GM23248 (cell line): ENCODE measurements around the gene MACIR. TPM values are rescaled to one million over a fixed set of nuclear protein-coding genes. Genes with fewer than 3 reads are reported as not detected.

Experiments used
- DNase-seq: peaks from one replicate; pipeline ENCODE4 v3.0.0-alpha.2; 2015
- H2AFZ ChIP-seq: fragments of 200-600 bp; sonication (generic); 2 replicates; pipeline ENCODE4 v1.6.1; 2016; ENCODE audit warnings: antibody characterized with exemption
- H3F3A ChIP-seq: fragments of 200-600 bp; sonication (generic); 2 replicates; pipeline ENCODE4 v1.6.1; 2016; ENCODE audit warnings: mild to moderate bottlenecking, antibody characterized with exemption, mixed run types; ENCODE audit not compliant: insufficient read depth
- H3K27ac ChIP-seq: fragments of 200-600 bp; sonication (generic); 2 replicates; pipeline ENCODE4 v1.5.1; 2016; ENCODE audit warnings: mild to moderate bottlenecking
- H3K27me3 ChIP-seq: fragments of 200-600 bp; sonication (generic); replicated peaks from 2 replicates; pipeline ENCODE4 v1.6.1; 2016; ENCODE audit warnings: mild to moderate bottlenecking; ENCODE audit not compliant: insufficient read depth
- H3K36me3 ChIP-seq: fragments of 200-600 bp; sonication (generic); 2 replicates; pipeline ENCODE4 v1.6.1; 2016; ENCODE audit warnings: low read depth, mild to moderate bottlenecking
- H3K4me1 ChIP-seq: fragments of 200-600 bp; sonication (generic); 2 replicates; pipeline ENCODE4 v1.6.1; 2016; ENCODE audit warnings: mild to moderate bottlenecking; ENCODE audit not compliant: insufficient read depth
- H3K4me2 ChIP-seq: fragments of 200-600 bp; sonication (generic); one replicate; pipeline ENCODE4 v1.6.1; 2016; ENCODE audit warnings: mild to moderate bottlenecking; ENCODE audit not compliant: unreplicated experiment
- H3K4me3 ChIP-seq: fragments of 200-600 bp; sonication (generic); 2 replicates; pipeline ENCODE4 v1.5.1; 2016; ENCODE audit warnings: mild to moderate bottlenecking
- H3K79me2 ChIP-seq: fragments of 200-600 bp; sonication (generic); 2 replicates; pipeline ENCODE4 v1.6.1; 2016; ENCODE audit warnings: mild to moderate bottlenecking; ENCODE audit not compliant: insufficient read depth
- H3K9ac ChIP-seq: fragments of 200-600 bp; sonication (generic); 2 replicates; pipeline ENCODE4 v1.6.1; 2016; ENCODE audit warnings: mild to moderate bottlenecking
- H3K9me2 ChIP-seq: fragments of 200-600 bp; sonication (generic); 2 replicates; pipeline ENCODE4 v1.6.1; 2016; ENCODE audit warnings: mixed run types, mild to moderate bottlenecking, moderate library complexity; ENCODE audit not compliant: insufficient read depth
- H3K9me3 ChIP-seq: fragments of 200-600 bp; sonication (generic); one replicate; pipeline ENCODE4 v1.6.1; 2017; ENCODE audit warnings: low read depth
- H4K20me1 ChIP-seq: fragments of 200-600 bp; sonication (generic); 2 replicates; pipeline ENCODE4 v1.6.0; 2016; ENCODE audit not compliant: insufficient read depth
- EZH2 ChIP-seq: fragments of 200-600 bp; sonication (generic); IDR thresholded peaks from 2 replicates; pipeline ENCODE4 v1.6.1; 2018; ENCODE audit warnings: antibody characterized with exemption, mild to moderate bottlenecking; ENCODE audit not compliant: insufficient read depth, poor library complexity, severe bottlenecking
- EZH2phosphoT487 ChIP-seq: fragments of 200-600 bp; sonication (generic); IDR thresholded peaks from 2 replicates; pipeline ENCODE4 v1.6.1; 2018; ENCODE audit warnings: antibody characterized with exemption, moderate library complexity, mild to moderate bottlenecking, low read depth; ENCODE audit not compliant: insufficient read depth
- WGBS, 2 experiments: methylation state at CpG; one replicate each; pipeline ENCODE4 v1.1.6; 2015 to 2017; ENCODE audit warnings: low lambda C conversion rate in 2 of 2, low coverage in 1 of 2; ENCODE audit errors: missing lambda C conversion rate in 2 of 2; 5-methylcytosine and 5-hydroxymethylcytosine counted together
- in situ Hi-C: fragments of 300-500 bp; cut with MboI; formaldehyde crosslinking; loops from 2 replicates; pipeline ENCODE4 v1.15.0; 2020
- polyA plus RNA-seq: library from polyadenylated mRNA; unstranded; fragments of >200 nt; fragmentation: Nextera tagmentation; extraction: Ambion mirVana; gene quantifications from 2 replicates; pipeline ENCODE4 v1.2.1, GENCODE V29; 2016
- total RNA-seq: library from RNA; depleted of rRNA; stranded (reverse); fragments of >200 nt; shearing (Covaris generic); gene quantifications from 2 replicates; pipeline ENCODE4 v1.2.3, GENCODE V29; 2014

The MACIR gene
- total and polyA plus RNA-seq, 2 experiments from 2014 or later, result 35.7 to 36.3 TPM

- in situ Hi-C loops, result no loop called here
- no peaks in the 10 kb centered on the region for H3K27me3 ChIP-seq
Observed at GRCh38 chr5:103223031-103223955, 35.3 kb upstream of the MACIR start.

GRCh38 chr5:103224118-103224893 is 34.3 kb upstream of the MACIR start:
- no peak for TF ChIP-seq EZH2phosphoT487
- no peak for TF ChIP-seq EZH2
- in situ Hi-C loops, result no loop called here
- Histone ChIP-seq H3K27ac (no peak overlapping the region), H3K4me1 (no peaks in the 10 kb centered on the region), H3K27me3 (no peaks in the 10 kb centered on the region), H3K9me3 (no peaks in the 10 kb centered on the region), H3K79me2 (no peaks in the 10 kb centered on the region), H3K9ac (no peak overlapping the region), H2AFZ (peak overlapping the region; percentile 76), H4K20me1 (no peaks in the 10 kb centered on the region), H3K9me2 (no peaks in the 10 kb centered on the region), H3K4me2 (peak overlapping the region; percentile 61), H3K4me3 (peak overlapping the region; percentile 52), H3K36me3 (no peaks in the 10 kb centered on the region), H3F3A (0 out of 2 replicates have a peak, but pooled peaks cover 8% of the 10 kb centered on the region)
- 42 to 45% methylated on average over 11 of the region's 11 CpGs for WGBS, 2 experiments
- DNase-seq, result peak; percentile 84

More at GRCh38 chr5:103223031-103223955, 35.3 kb upstream of the MACIR start:
- no peak overlapping the region for H3K4me3 ChIP-seq
- WGBS, 2 experiments, result 88 to 92% methylated on average over 28 of the region's 28 CpGs
- no peak overlapping the region for H3K4me2 ChIP-seq
- H3K9me3 ChIP-seq, result no peaks in the 10 kb centered on the region
- no peak for DNase-seq
- TF ChIP-seq EZH2, result no peak
- no peak for TF ChIP-seq EZH2phosphoT487
- no peak overlapping the region for H3K27ac ChIP-seq
- H3F3A ChIP-seq, result 0 out of 2 replicates have a peak, but pooled peaks cover 8% of the 10 kb centered on the region
- no peaks in the 10 kb centered on the region for H3K9me2 ChIP-seq
- H2AFZ ChIP-seq, result no peak overlapping the region
- no peaks in the 10 kb centered on the region for H3K36me3 ChIP-seq
- no peaks in the 10 kb centered on the region for H3K79me2 ChIP-seq
- H3K9ac ChIP-seq, result no peak overlapping the region
- no peaks in the 10 kb centered on the region for H4K20me1 ChIP-seq
- H3K4me1 ChIP-seq, result no peaks in the 10 kb centered on the region

GRCh38 chr5:103224894-103225246 is 33.7 kb upstream of the MACIR start:
- WGBS, 2 experiments, result 63 to 70% methylated on average over 5 of the region's 5 CpGs
- H4K20me1 ChIP-seq, result no peaks in the 10 kb centered on the region
- H3K79me2 ChIP-seq, result no peaks in the 10 kb centered on the region
- DNase-seq, result no peak
- H3K36me3 ChIP-seq, result no peaks in the 10 kb centered on the region
- peak overlapping the region; percentile 76 for H2AFZ ChIP-seq
- H3K9ac ChIP-seq, result no peak overlapping the region
- no peaks in the 10 kb centered on the region for H3K4me1 ChIP-seq
- H3K27me3 ChIP-seq, result no peaks in the 10 kb centered on the region
- TF ChIP-seq EZH2phosphoT487 (no peak), EZH2 (no peak)
- H3K4me2 ChIP-seq, result no peak overlapping the region
- no peak overlapping the region for H3K4me3 ChIP-seq
- no peak overlapping the region for H3K27ac ChIP-seq
- no peaks in the 10 kb centered on the region for H3K9me3 ChIP-seq
- no peaks in the 10 kb centered on the region for H3K9me2 ChIP-seq
- 0 out of 2 replicates have a peak, but pooled peaks cover 8% of the 10 kb centered on the region for H3F3A ChIP-seq
- in situ Hi-C loops, result no loop called here

GRCh38 chr5:103228061-103228460 is 30.5 kb upstream of the MACIR start:
- in situ Hi-C loops, result no loop called here
- TF ChIP-seq EZH2phosphoT487 (no peak), EZH2 (no peak)
- H3K27ac ChIP-seq, result no peak overlapping the region
- no peaks in the 10 kb centered on the region for H3K9me3 ChIP-seq
- H3K9ac ChIP-seq, result no peak overlapping the region
- no peak overlapping the region for H2AFZ ChIP-seq
- no peak overlapping the region for H3K4me3 ChIP-seq
- H3K36me3 ChIP-seq, result no peaks in the 10 kb centered on the region
- 74 to 75% methylated on average over 5 of the region's 5 CpGs for WGBS, 2 experiments
- H3K27me3 ChIP-seq, result no peaks in the 10 kb centered on the region
- no peaks in the 10 kb centered on the region for H3K9me2 ChIP-seq
- 0 out of 2 replicates have a peak, but pooled peaks cover 8% of the 10 kb centered on the region for H3F3A ChIP-seq
- H3K4me2 ChIP-seq, result no peak overlapping the region
- DNase-seq, result peak; percentile 40
- H3K79me2 ChIP-seq, result no peaks in the 10 kb centered on the region
- H4K20me1 ChIP-seq, result no peaks in the 10 kb centered on the region
- no peaks in the 10 kb centered on the region for H3K4me1 ChIP-seq
